ENCODE results near the gene SFMBT2. TPM values are rescaled to one million over a fixed set of nuclear protein-coding genes. Genes with fewer than 3 reads are reported as not detected.

The SFMBT2 gene
- total and polyA plus RNA-seq, 2 of the 4 experiments (the other 2 are of a cell fraction), result 0.70 to 1.3 TPM

DNA sequence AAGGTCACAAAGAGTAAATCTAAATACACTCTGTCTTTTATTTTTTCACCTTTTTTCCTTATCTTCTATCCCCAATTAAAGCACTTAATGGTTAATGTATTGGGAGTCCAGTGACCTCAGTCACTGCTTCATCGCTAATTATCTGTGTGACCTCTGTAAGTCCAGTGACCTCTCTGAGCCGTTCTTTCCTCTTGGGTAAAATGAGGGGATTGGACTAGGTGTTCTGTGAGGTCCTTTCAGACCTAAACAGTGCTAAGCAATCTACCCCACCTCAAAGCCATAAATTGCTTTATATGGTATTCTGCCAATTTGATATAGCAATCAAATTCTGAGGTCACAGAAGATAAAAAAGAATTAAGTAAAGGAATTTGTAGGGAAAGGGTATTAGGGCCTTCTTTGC is 3.9 kb upstream of the SFMBT2 start:
- Histone ChIP-seq H3K79me1 (ENCODE audit: low read depth in 1 of 2, low read length in 2 of 2) (no peaks in the 10 kb centered on the region), H4K5ac (ENCODE audit: low read depth, low read length) (no peak overlapping the region), H4K8ac (ENCODE audit: low read depth in 2 of 2, low read length in 2 of 2) (no peak overlapping the region), H3K9me1 (ENCODE audit: insufficient read depth, low read length) (no peaks in the 10 kb centered on the region), H2BK5ac (ENCODE audit: low read depth, low read length, poor library complexity, severe bottlenecking) (no peak overlapping the region), H4K20me1 (ENCODE audit: insufficient read depth, low read length) (no peaks in the 10 kb centered on the region), H3K23ac (ENCODE audit: low read depth, low read length) (no peak overlapping the region), H3K4me1 (ENCODE audit: control insufficient read depth, insufficient read depth, low read length) (no peaks in the 10 kb centered on the region), H2BK20ac (ENCODE audit: low read depth, low read length) (no peak overlapping the region), H4K91ac (ENCODE audit: insufficient read depth, low read depth, low read length) (no peak overlapping the region), H2AK5ac (ENCODE audit: low read depth, low read length) (no peak overlapping the region), H2BK15ac (ENCODE audit: low read depth, low read length) (no peak overlapping the region), H3K4ac (ENCODE audit: low read depth, low read length) (no peak overlapping the region), H3K56ac (ENCODE audit: extremely low read depth, insufficient read depth, low read length) (no peak overlapping the region), H3K9me3 (ENCODE audit: control insufficient read depth, insufficient read depth, low read length) (no peaks in the 10 kb centered on the region; the same call in 1 of the 2 replicates), H2AFZ (replicated peaks; ENCODE audit: low read length, poor library complexity) (no peak overlapping the region), H3K4me2 (ENCODE audit: low read depth, low read length) (no peak overlapping the region), H2AK9ac (replicated peaks; ENCODE audit: low read depth, low read length, poor library complexity) (no peak overlapping the region), H3K18ac (ENCODE audit: low read depth, low read length) (no peak overlapping the region), H3K27ac (ENCODE audit: insufficient read depth, low read length) (no peak overlapping the region), H3K4me3 (ENCODE audit: insufficient read depth, low read depth, low read length) (no peak overlapping the region), H3K27me3 (ENCODE audit: control insufficient read depth, insufficient read depth, low read length) (peaks cover 31% of the 10 kb centered on the region), H3K9ac (ENCODE audit: low read depth, low read length) (no peak overlapping the region), H3K36me3 (ENCODE audit: control insufficient read depth, insufficient read depth, low read length) (no peaks in the 10 kb centered on the region), H3K14ac (replicated peaks; ENCODE audit: low read depth, low read length) (no peak overlapping the region), H2BK120ac (ENCODE audit: low read depth, low read length) (no peak overlapping the region)
- whole genome bisulfite sequencing, 2 experiments (ENCODE audit: extremely low coverage in 2 of 2, insufficient read length in 1 of 2), result no CpG with 5 or more reads among the region's 2 CpGs
- dilution Hi-C loops (cut with HindIII; ENCODE audit: low sequenced_read_pairs, unreplicated experiment) (loop anchor here (25.0 kb wide), 1 partner anchor 727 kb away; no protein-coding TSS in a partner anchor), intact Hi-C loops (cut with micrococcal nuclease) (loop anchor here (5.0 kb wide), 5 partner anchors 292 to 1888 kb away; partner anchors contain the start of gene PRKCQ), in situ Hi-C loops (cut with MboI; ENCODE audit: low sequenced_read_pairs) (loop anchor here (5.0 to 10.0 kb wide), 3 partner anchors 630 to 1000 kb away; no protein-coding TSS in a partner anchor)
- no peak for DNase-seq
- CTCF ChIA-PET, result no interaction called here
- TF ChIP-seq MXI1 (IDR thresholded peaks at IDR 0.05; ENCODE audit: borderline replicate concordance, low read depth, low read length), result no peak
- TF ChIP-seq, protein P1, sequence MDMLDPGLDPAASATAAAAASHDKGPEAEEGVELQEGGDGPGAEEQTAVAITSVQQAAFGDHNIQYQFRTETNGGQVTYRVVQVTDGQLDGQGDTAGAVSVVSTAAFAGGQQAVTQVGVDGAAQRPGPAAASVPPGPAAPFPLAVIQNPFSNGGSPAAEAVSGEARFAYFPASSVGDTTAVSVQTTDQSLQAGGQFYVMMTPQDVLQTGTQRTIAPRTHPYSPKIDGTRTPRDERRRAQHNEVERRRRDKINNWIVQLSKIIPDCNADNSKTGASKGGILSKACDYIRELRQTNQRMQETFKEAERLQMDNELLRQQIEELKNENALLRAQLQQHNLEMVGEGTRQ (IDR thresholded peaks at IDR 0.05; ENCODE audit: low read depth, low read length), result no peak
- TF ChIP-seq RAD21 (IDR thresholded peaks at IDR 0.05; ENCODE audit: low read length), result no peak
- BruUV-seq (replicated peaks), result no TSS peak
- POLR2A ChIA-PET (ENCODE audit: unreplicated experiment), result no interaction called here
- no peak for ATAC-seq (ENCODE audit: low read depth)

Measured in IMR-90 (cell line).